ENCODE measurements around the gene JADE1. TPM values are rescaled to one million over a fixed set of nuclear protein-coding genes. Genes with fewer than 3 reads are reported as not detected.
A peak's percentile ranks its signal among the peaks of the same experiment; 100 is the strongest.

Gene JADE1
- total RNA-seq, 1 experiment from 2014 or later, result 39.3 TPM

- Histone ChIP-seq H3K36me3 (ENCODE audit: insufficient read depth, low read length, poor library complexity, severe bottlenecking) (no peaks in the 10 kb centered on the region), H3K9me3 (ENCODE audit: low read depth, low read length, poor library complexity, severe bottlenecking) (no peaks in the 10 kb centered on the region), H3K4me3 (ENCODE audit: low read depth, low read length, poor library complexity, severe bottlenecking) (no peak overlapping the region), H3K27me3 (replicated peaks; ENCODE audit: insufficient read depth, low read depth, low read length, poor library complexity) (no peaks in the 10 kb centered on the region), H3K27ac (ENCODE audit: low read depth, low read length, poor library complexity, severe bottlenecking) (no peak overlapping the region), H3K4me1 (ENCODE audit: insufficient read depth, low read length, poor library complexity, severe bottlenecking) (peaks cover 16% of the 10 kb centered on the region)
- ChIA-PET POLR2A (ENCODE audit: low non-redundant PET) (no interaction called here), CTCF (no interaction called here)
- BruUV-seq (replicated peaks), result no TSS peak
- intact Hi-C loops (cut with micrococcal nuclease; ENCODE audit: unreplicated experiment), result no loop called here
- TF ChIP-seq, protein P1, sequence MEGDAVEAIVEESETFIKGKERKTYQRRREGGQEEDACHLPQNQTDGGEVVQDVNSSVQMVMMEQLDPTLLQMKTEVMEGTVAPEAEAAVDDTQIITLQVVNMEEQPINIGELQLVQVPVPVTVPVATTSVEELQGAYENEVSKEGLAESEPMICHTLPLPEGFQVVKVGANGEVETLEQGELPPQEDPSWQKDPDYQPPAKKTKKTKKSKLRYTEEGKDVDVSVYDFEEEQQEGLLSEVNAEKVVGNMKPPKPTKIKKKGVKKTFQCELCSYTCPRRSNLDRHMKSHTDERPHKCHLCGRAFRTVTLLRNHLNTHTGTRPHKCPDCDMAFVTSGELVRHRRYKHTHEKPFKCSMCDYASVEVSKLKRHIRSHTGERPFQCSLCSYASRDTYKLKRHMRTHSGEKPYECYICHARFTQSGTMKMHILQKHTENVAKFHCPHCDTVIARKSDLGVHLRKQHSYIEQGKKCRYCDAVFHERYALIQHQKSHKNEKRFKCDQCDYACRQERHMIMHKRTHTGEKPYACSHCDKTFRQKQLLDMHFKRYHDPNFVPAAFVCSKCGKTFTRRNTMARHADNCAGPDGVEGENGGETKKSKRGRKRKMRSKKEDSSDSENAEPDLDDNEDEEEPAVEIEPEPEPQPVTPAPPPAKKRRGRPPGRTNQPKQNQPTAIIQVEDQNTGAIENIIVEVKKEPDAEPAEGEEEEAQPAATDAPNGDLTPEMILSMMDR (conservative IDR thresholded peaks at IDR 0.05; ENCODE audit: low read depth, low read length), result no peak
- no peak for TF ChIP-seq EZH2 (IDR thresholded peaks at IDR 0.05; ENCODE audit: borderline replicate concordance, low read depth, low read length, poor library complexity, severe bottlenecking)
- DNase-seq (ENCODE audit: low spot score), result peak; percentile 79
Observed at GRCh38 chr4:128776794-128777216, 32.7 kb upstream of the JADE1 start.

DNA sequence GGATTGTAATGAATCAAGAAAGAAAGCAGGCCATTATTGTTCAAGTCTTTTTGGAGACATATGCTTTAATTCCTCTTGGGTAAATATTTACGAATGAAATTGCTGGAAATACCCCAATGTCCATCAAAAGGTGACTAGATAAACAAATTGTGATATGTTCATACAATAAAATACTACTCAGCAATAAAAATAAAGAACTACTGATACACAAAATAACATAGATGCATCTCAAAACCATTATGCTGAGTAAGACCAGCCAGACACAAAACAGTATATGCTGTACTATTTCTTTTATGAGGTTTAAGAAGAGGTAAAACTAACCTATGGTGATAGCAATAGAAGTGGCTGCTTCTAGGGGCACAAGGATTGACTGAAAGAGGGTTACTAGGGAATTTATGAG lies 28.8 kb upstream of the JADE1 start:
- TF ChIP-seq, protein P1 (conservative IDR thresholded peaks at IDR 0.05; ENCODE audit: low read depth, low read length), result no peak
- no peak for DNase-seq (ENCODE audit: low spot score)
- Histone ChIP-seq H3K27me3 (replicated peaks; ENCODE audit: insufficient read depth, low read depth, low read length, poor library complexity) (no peaks in the 10 kb centered on the region), H3K36me3 (ENCODE audit: insufficient read depth, low read length, poor library complexity, severe bottlenecking) (no peaks in the 10 kb centered on the region), H3K4me1 (ENCODE audit: insufficient read depth, low read length, poor library complexity, severe bottlenecking) (peaks cover 16% of the 10 kb centered on the region), H3K27ac (ENCODE audit: low read depth, low read length, poor library complexity, severe bottlenecking) (no peak overlapping the region), H3K9me3 (ENCODE audit: low read depth, low read length, poor library complexity, severe bottlenecking) (no peaks in the 10 kb centered on the region), H3K4me3 (ENCODE audit: low read depth, low read length, poor library complexity, severe bottlenecking) (no peak overlapping the region)
- CTCF ChIA-PET, result no interaction called here
- intact Hi-C loops (cut with micrococcal nuclease; ENCODE audit: unreplicated experiment), result no loop called here
- POLR2A ChIA-PET (ENCODE audit: low non-redundant PET), result no interaction called here
- no TSS peak for BruUV-seq (replicated peaks)

- Histone ChIP-seq H3K27ac (ENCODE audit: low read depth, low read length, poor library complexity, severe bottlenecking) (no peak overlapping the region), H3K36me3 (ENCODE audit: insufficient read depth, low read length, poor library complexity, severe bottlenecking) (no peaks in the 10 kb centered on the region), H3K4me1 (ENCODE audit: insufficient read depth, low read length, poor library complexity, severe bottlenecking) (peaks cover under 1% of the 10 kb centered on the region), H3K27me3 (replicated peaks; ENCODE audit: insufficient read depth, low read depth, low read length, poor library complexity) (no peaks in the 10 kb centered on the region), H3K9me3 (ENCODE audit: low read depth, low read length, poor library complexity, severe bottlenecking) (no peaks in the 10 kb centered on the region), H3K4me3 (ENCODE audit: low read depth, low read length, poor library complexity, severe bottlenecking) (no peak overlapping the region)
- intact Hi-C loops (cut with micrococcal nuclease; ENCODE audit: unreplicated experiment), result no loop called here
- TF ChIP-seq, protein P1 (conservative IDR thresholded peaks at IDR 0.05; ENCODE audit: low read depth, low read length), result peak; percentile 58
- TF ChIP-seq EZH2 (IDR thresholded peaks at IDR 0.05; ENCODE audit: borderline replicate concordance, low read depth, low read length, poor library complexity, severe bottlenecking), result no peak
- no TSS peak for BruUV-seq (replicated peaks)
- peak; percentile 43 for DNase-seq (ENCODE audit: low spot score)
- CTCF ChIA-PET, result interaction anchor here (0.6 to 0.7 kb wide), 2 partner anchors 47 to 329 kb away, joined by 3 to 5 read pairs; no protein-coding TSS in a partner anchor
- POLR2A ChIA-PET (ENCODE audit: low non-redundant PET), result no interaction called here
Observed at GRCh38 chr4:128782076-128782715, 27.3 kb upstream of the JADE1 start.

Data from A673 (cell line).